ENCODE results near the gene ARHGAP22. TPM values are rescaled to one million over a fixed set of nuclear protein-coding genes. Genes with fewer than 3 reads are reported as not detected.
A peak's percentile ranks its signal among the peaks of the same experiment; 100 is the strongest.
"Not testable (repeated sequence)": the region's sequence is repeated elsewhere in the genome, so short reads cannot be mapped to it uniquely, and the experiment has no call there.

The ARHGAP22 gene, protein sequence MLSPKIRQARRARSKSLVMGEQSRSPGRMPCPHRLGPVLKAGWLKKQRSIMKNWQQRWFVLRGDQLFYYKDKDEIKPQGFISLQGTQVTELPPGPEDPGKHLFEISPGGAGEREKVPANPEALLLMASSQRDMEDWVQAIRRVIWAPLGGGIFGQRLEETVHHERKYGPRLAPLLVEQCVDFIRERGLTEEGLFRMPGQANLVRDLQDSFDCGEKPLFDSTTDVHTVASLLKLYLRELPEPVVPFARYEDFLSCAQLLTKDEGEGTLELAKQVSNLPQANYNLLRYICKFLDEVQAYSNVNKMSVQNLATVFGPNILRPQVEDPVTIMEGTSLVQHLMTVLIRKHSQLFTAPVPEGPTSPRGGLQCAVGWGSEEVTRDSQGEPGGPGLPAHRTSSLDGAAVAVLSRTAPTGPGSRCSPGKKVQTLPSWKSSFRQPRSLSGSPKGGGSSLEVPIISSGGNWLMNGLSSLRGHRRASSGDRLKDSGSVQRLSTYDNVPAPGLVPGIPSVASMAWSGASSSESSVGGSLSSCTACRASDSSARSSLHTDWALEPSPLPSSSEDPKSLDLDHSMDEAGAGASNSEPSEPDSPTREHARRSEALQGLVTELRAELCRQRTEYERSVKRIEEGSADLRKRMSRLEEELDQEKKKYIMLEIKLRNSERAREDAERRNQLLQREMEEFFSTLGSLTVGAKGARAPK
- total RNA-seq = 1 to 10 TPM; 1.9 to 2.9 TPM
- long read RNA-seq, partial matches to known transcripts = 0 of 3 reads
- long read RNA-seq, other reads (novel, unspliced or antisense) = 2 of 3 reads

DNA sequence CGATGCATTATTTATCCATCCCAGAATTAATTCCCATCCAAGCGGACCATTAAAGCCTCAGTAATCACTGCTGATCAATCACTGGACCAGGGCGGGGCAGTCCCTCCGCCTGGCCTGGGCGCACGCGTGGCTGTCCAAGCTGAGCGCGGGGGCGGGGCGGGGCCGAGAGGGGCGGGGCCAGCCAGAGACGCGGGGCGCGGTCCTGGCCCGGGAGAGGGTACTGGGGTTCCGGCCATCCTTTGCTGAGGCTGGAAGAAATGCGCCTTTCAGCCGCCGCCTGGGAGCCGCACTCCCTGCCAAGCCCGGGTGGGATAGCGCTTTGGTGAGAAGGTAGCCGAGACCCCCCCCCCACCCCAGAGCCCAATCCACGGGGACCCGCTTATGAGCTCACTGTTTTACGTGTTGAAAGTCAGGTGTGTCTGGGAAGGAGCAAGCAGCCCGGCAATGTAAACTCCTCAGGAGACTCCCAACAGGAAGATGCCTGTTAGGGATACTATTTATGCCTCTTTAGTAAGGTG is at the start of gene ARHGAP22:
Gene ARHGAP22, minus strand, starts transcription at position 83 of the 518 bp plus-strand sequence. CDS start 277 bp downstream, outside the sequence.
- DNase-seq = peak in 1 of 2 donors; percentile 55
- intact Hi-C loops (cut with DNase I, micrococcal nuclease) = no loop called here
- ATAC-seq = peak; percentile 81

DNA sequence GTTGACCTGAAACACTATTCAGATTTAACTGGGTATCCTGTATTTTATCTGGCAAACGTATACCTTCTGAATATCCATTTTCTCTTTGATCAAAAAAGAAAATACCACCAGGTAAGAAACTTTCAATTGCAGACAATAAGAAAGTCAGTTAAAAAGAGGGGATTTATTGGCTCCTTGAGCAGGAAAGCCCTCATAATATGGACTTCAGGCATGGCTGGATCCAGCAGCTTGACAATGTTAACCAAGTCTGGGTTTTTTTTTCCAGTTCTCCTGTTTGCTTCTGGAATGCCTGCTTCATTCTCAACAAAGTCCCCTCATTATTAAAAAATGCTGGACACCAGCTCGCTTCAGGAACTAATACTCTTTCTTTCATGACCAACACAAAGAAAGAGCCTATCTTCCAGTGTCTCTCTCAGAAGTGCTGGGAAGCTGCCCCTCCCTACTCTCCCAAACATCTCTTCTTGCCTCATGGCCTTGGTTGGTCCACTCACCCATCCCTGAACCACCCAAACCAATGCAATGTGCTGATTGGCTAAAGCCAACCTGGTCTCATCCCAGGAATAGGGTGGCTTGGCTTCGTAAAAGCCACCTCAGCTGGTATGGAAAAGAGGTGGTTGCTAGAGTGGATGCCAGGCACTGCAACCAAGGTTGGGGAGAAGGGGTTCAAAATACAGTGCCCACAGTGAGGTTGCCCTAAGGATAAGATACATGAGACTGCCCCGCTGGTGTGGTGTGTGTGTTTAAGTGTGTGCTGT is 49.2 kb upstream of the ARHGAP22 start:
- ATAC-seq = no peak
- intact Hi-C loops (cut with DNase I, micrococcal nuclease) = loop anchor here in 1 of 2 donors (10.0 kb wide), 1 partner anchor 99 kb away; no protein-coding TSS in a partner anchor
- DNase-seq = no peak

DNA sequence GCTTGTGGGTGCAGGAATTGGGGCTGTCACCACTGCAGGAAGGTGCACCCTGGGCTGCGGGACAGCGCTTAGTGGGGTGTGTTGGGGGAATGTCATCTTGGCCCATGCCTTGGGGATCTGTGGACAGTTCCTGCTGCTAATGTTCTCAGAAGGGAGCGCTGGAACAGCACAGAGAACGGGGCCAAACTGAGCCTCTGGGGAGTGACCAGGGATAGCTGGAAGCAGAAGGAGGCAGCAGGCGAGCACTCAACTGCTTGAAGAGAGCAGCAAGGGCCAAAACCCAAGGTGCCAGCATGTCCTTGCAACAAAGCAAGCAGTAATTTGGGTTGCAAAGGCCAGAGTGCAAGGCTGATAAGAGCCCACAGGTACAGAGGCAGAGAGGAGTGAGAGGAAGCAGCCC is 48.5 kb upstream of the ARHGAP22 start:
- no peak for ATAC-seq
- intact Hi-C loops (cut with DNase I, micrococcal nuclease) = loop anchor here in 1 of 2 donors (10.0 kb wide), 1 partner anchor 99 kb away; no protein-coding TSS in a partner anchor
- DNase-seq = no peak

DNA sequence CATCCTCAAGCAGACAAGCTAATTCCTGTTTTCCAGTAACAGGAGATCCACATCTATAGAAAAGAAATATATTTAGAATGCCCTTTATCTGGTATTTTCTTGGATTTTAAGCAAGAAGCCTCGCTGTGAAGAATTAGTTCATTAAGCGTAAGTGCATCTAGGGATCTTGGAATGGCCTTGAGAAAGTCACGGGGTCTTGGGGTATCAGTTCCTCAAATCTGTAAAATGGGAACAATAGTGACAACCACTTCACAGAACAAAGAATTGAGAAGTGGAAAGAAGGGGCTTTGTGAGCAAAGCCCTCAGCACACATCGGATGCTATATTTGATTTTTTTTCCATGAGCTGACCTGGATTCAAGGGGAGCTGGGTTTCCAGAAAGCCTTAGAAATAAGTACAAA is 47.5 kb upstream of the ARHGAP22 start:
- intact Hi-C loops (cut with DNase I, micrococcal nuclease) = loop anchor here in 1 of 2 donors (10.0 kb wide), 1 partner anchor 98 kb away; no protein-coding TSS in a partner anchor
- DNase-seq (no peak), ATAC-seq (no peak)

DNA sequence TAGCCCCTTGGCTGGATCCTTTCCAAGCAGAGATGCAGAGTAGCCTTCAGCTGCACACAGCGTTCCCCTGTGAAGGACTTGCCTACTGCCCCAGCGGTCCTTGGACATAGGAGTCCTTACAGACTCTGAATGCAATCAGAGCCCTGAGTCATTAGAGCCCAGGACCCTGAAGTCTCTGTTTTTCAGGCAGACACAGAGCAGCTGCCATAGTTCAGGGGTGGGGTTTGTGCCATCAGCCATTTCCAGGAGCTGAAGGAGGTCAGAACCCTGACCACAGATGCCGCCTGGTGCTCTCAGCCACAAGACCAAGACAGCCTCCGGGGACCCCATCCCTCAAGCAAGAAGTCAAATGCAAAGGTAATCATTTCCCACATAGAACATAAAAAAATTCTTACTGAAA is 47.0 kb upstream of the ARHGAP22 start:
- intact Hi-C loops (cut with DNase I, micrococcal nuclease) = loop anchor here in 1 of 2 donors (10.0 kb wide), 1 partner anchor 97 kb away; no protein-coding TSS in a partner anchor
- ATAC-seq = no peak

DNA sequence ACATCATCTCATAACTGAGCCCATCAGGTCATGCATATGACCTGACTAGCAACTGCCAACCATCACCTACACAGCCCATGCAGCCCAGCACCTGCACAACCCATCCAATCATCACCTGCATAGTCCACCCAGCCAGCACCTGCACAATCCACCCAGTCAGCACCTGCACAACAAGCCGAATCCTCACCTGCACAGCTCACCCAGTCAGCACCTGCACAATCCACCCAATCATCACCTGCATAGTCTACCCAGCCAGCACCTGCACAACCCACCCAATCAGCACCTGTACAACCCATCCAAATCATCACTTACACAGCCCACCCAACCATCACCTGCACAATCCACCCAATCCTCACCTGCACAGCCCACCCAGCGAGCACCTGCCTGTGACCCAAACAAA is 46.4 kb upstream of the ARHGAP22 start:
- ATAC-seq (no peak), DNase-seq (no peak)
- intact Hi-C loops (cut with DNase I, micrococcal nuclease) = loop anchor here in 1 of 2 donors (10.0 kb wide), 1 partner anchor 96 kb away; no protein-coding TSS in a partner anchor

More for the DNA sequence above, 47.0 kb upstream of the ARHGAP22 start:
- DNase-seq = no peak

DNA sequence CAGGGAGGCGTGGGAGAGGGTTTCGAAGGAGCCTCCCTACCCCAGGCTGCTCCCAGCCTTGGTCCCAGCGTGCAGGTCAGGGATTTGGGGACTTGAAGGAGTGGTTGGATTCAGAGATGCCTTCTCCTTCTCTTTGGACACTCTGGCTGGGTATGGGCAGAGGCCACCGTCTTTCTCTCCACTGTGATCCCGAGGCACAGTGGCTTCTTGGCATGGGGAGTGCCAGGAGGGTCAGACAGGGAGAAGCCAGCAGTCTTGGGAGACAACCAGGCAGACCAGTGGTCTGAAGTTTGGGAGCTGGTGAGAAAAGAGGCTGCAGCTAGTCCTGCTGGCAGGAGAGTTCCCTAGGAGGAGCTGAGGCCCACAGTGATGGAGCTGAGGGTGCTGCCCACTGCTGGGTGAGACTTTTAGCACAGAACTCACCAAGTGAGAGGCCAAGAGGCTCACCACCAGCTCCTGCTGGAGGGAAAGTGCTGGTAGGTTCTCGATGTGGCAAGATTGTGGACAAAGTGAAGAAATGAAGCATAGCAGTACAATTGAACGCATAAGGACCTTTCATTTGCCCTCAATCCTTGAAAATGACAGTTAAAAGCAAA is 44.6 kb upstream of the ARHGAP22 start:
- DNase-seq = no peak
- ATAC-seq = no peak
- intact Hi-C loops (cut with DNase I, micrococcal nuclease) = no loop called here

DNA sequence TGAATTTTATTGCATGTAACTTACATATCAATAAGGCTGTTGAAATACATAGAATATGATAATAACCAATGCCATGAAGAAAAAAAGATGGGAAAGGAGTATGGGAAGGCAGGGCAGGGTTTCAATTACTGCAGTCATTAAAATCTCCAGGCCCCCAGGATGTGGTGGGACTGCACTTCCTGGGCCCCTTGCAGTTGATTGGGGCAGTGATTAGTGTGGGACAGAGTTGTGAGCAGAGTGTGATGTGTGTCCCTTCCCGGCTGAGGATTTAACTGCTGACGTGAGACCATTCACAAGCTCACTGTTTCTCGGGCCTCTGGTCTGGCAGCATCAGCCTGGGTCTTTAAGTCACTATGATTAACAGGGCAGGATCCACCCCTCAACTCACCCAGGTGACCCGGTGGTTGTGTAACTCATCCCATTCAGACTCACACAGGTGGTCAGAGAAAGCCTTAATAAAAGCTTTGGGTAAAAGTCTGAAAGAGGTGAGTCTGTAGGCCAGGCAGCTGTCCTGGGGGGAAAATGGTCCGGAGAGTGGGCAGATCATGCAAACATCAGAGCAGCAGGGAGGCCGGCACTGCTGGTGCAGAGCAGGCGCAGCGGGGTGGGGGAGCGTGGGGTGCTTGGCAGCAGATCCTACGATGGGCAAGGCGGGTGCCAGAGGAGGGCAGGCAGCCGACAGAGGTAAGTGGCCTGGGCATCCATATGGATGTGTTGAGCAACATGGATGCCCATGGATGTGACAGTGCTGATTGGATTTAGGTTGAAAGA is 43.5 kb upstream of the ARHGAP22 start:
- no peak for DNase-seq
- ATAC-seq = no peak
- intact Hi-C loops (cut with DNase I, micrococcal nuclease) = no loop called here

DNA sequence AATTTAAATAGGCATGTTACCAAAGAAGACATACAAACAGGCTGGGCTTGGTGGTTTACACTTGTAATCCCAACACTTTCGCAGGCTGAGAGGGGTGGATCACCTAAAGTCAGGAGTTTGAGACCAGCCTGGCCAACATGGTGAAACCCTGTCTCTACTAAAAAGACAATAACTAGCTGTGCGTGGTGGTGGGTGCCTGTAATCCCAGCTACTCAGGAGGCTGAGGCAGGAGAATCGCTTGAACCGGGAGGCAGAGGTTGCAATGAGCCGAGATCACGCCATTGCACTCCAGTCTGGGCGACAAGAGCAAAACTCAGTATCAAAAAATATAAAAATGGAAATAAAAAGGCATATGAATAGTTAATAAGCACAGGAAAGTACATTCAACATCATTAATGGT is 42.2 kb upstream of the ARHGAP22 start:
- ATAC-seq; intact Hi-C loops (cut with DNase I, micrococcal nuclease): not testable (repeated sequence)

DNA sequence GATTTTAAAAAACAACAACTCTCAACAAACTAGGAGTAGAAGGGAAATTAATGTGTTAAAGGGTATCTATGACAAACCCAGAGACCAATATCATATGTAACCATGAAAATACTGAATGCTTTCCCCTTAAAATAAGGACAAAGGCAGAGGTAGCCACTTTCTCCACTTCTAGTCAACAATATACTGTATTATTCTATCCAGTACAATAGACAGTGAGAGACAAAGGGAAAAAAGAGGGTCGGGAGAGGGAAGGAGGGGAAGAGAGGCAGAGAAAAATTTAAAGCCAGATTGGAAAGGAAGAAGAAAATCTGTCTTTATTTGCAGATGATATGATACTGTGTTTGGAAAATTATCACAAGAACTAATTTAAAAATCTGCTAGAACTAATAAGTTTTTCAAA is 40.7 kb upstream of the ARHGAP22 start:
- DNase-seq = no peak
- no peak for ATAC-seq
- intact Hi-C loops (cut with DNase I, micrococcal nuclease) = no loop called here

More for the DNA sequence above, 42.2 kb upstream of the ARHGAP22 start:
- not testable (repeated sequence) for DNase-seq

DNA sequence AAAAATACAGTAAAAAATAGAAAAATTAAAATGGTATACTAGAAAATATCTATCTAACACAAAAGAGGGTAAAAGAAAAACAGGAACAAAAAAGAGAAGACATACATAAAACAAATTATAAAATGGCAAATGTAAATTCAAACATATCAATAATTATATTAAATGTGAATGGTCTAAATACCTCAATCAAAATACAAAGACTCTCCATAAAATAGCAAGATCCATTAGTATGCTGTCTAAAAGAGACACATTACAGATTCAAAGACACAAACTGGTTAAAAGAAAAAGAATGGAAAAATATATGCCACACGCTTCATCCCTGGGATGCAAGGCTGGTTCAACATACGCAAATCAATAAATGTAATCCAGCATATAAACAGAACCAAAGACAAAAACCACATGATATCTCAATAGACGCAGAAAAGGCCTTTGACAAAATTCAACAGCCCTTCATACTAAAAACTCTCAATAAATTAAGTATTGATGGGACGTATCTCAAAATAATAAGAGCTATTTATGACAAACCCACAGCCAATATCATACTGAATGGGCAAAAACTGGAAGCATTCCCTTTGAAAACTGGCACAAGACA is 36.3 kb upstream of the ARHGAP22 start:
- intact Hi-C loops (cut with DNase I, micrococcal nuclease); ATAC-seq: not testable (repeated sequence)

DNA sequence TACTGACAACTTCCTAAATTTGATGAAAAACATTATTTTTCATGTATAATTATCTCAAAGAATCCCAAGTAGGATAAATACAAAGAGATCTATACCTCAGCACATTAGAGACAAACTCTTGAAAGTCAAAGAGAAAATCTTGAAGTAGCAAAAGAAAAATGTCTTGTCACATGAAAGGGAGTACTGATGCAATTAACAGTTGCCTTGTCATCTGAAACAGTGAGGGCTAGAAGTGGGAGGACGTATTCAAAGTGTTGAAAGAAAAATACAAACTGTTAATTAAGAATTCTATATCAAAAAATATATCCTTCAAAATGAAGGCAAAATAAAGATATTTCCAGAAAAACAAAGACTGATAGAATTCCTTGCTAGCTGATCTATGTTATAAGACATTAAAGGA is 35.5 kb upstream of the ARHGAP22 start:
- DNase-seq (no peak), ATAC-seq (no peak)
- intact Hi-C loops (cut with DNase I, micrococcal nuclease) = no loop called here

More for the DNA sequence above, 36.3 kb upstream of the ARHGAP22 start:
- not testable (repeated sequence) for DNase-seq

DNA sequence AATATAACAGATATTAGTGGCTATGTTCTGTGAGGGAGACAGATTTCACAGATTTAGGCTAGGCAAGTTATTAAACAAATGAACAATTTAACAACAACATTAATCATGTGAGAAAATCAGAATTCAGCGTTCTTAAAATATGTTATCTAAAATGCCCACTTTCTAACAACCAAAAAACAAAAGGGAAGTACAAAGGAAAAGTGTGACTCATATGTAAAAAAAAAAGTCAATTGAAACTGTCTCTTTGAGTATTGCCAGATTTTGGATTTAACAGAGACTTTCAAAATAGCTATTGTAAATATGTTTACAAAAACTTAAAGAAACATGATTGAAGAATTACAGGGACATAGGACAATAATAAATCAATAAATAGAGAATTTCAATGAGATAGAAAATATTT is 34.8 kb upstream of the ARHGAP22 start:
- DNase-seq (no peak), ATAC-seq (no peak)
- intact Hi-C loops (cut with DNase I, micrococcal nuclease) = no loop called here

DNA sequence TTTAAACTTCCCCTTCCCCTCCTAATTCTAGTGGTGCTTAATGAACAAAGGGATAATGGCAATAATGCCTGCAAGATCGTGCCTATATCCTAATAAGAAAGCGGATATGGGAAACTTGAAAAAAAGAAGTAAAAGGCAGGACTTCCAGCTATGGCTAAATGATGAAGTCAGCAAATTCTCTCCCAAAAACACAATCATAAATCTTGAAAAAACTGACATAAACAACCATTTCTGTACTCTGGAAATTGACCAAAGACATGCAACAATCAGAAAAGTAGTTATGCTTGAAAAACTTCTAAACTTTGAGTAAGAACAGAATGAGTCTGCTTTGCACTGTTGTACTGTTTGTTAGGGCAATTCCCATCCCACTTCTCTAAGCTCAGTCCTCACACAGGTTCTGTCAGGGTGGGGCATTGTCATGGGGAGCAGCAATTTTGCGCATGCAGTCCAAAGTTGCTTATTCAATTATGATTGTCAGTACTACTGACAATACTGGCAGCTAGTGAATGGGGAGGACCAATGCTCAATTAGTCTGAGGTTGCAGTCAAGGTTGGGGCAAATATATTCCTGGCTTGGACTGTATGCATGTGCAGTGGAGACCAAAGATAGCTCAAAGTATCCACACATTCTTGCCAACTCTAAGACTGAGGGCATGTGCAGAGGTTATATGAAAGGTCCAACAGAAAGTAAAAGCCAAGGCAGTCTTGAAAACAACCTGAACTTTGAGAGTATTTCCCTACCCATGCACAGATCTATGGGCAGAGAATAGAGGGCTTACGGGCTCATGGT is 34.1 kb upstream of the ARHGAP22 start:
- no peak for DNase-seq
- intact Hi-C loops (cut with DNase I, micrococcal nuclease) = no loop called here
- ATAC-seq = no peak

DNA sequence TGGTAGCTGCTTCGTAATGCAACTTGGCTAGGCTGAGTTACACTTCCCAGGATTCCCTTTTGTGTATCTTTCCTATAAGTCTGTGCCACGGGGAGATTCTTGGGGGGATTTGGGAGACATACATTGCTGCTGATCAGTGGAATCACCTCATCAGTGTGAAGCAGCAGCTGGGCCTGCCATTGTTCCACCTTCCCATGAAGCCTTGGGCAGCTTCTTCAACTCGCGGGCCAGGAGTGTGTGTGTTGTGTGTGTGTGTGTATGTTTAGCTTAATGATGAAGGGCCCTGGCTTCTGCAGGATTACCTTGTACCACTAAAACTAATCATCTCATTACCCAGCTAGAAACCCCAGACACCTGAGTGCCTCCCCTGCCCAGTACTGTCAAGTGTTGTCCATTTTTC is 33.3 kb upstream of the ARHGAP22 start:
- intact Hi-C loops (cut with DNase I, micrococcal nuclease) = no loop called here
- DNase-seq (no peak), ATAC-seq (no peak)

DNA sequence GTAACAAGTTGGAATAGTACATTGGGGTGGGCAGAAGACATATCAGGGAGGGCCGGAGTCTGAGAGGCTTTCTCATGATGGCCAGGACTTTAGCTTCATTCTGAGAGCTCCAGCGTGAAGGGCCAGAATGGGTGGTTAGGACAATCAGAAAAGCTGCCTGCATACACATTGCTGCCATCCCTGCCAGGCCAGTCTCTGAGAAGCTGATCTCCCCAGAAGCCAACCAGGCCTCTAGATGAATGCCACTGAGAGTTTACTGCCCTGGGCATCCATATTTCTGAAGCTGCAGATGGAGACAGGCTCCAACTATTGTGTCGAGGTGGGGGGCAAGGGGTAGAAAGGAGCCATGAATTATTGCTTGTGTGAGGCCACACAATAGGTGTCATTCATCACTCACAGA is 32.0 kb upstream of the ARHGAP22 start:
- DNase-seq (no peak), ATAC-seq (no peak)
- intact Hi-C loops (cut with DNase I, micrococcal nuclease) = no loop called here
